Loucy (cell line): Measurements from ENCODE around the gene ITPKB.

Experiments
- H2AFZ ChIP-seq: fragments of 200-600 bp; sonication (generic); 2 replicates; pipeline ENCODE4 v1.6.0; 2016; ENCODE audit warnings: antibody characterized with exemption, mild to moderate bottlenecking, low read length, moderate library complexity
- H3F3A ChIP-seq: fragments of 200-600 bp; 2 replicates; pipeline ENCODE4 v1.6.0; 2016; ENCODE audit warnings: antibody characterized with exemption, low read depth, mild to moderate bottlenecking
- H3K27me3 ChIP-seq: fragments of 200-600 bp; sonication (generic); 2 replicates; pipeline ENCODE4 v1.6.1; 2014; ENCODE audit warnings: low read length, mild to moderate bottlenecking; ENCODE audit not compliant: insufficient read depth, poor library complexity, severe bottlenecking
- H3K36me3 ChIP-seq: fragments of 200-600 bp; sonication (generic); 2 replicates; pipeline ENCODE4 v1.6.1; 2016; ENCODE audit warnings: low read length; ENCODE audit not compliant: insufficient read depth
- H3K4me1 ChIP-seq: fragments of 200-600 bp; sonication (generic); 2 replicates; pipeline ENCODE4 v1.5.1; 2014; ENCODE audit warnings: low read length, mild to moderate bottlenecking; ENCODE audit not compliant: insufficient read depth, poor library complexity, severe bottlenecking
- H3K4me2 ChIP-seq: fragments of 200-600 bp; sonication (generic); 2 replicates; pipeline ENCODE4 v1.6.0; 2014; ENCODE audit warnings: antibody characterized with exemption, low read length, low read depth, mild to moderate bottlenecking; ENCODE audit not compliant: poor library complexity, severe bottlenecking
- H3K4me3 ChIP-seq: fragments of 200-600 bp; sonication (generic); 2 replicates; pipeline ENCODE4 v1.5.1; 2014; ENCODE audit warnings: low read length, mild to moderate bottlenecking, mixed read lengths; ENCODE audit not compliant: poor library complexity, severe bottlenecking
- H3K79me2 ChIP-seq: fragments of 200-600 bp; sonication (generic); 2 replicates; pipeline ENCODE4 v1.6.1; 2014; ENCODE audit warnings: low read length; ENCODE audit not compliant: insufficient read depth
- H3K9ac ChIP-seq: fragments of 200-600 bp; sonication (generic); 2 replicates; pipeline ENCODE4 v1.6.0; 2014; ENCODE audit warnings: mild to moderate bottlenecking, low read depth, low read length, moderate library complexity; ENCODE audit not compliant: poor library complexity, severe bottlenecking
- H3K9me2 ChIP-seq: fragments of 200-600 bp; sonication (generic); replicated peaks from 2 replicates; pipeline ENCODE4 v1.6.1; 2016; ENCODE audit warnings: low read depth, low read length, mixed read lengths
- H3K9me3 ChIP-seq: fragments of 200-600 bp; sonication (generic); 2 replicates; pipeline ENCODE4 v1.6.1; 2014; ENCODE audit warnings: mild to moderate bottlenecking, antibody characterized with exemption, low read length, low read depth; ENCODE audit not compliant: insufficient read depth
- H4K20me1 ChIP-seq: fragments of 200-600 bp; sonication (generic); 2 replicates; pipeline ENCODE4 v1.6.0; 2014; ENCODE audit warnings: antibody characterized with exemption, low read length, mild to moderate bottlenecking; ENCODE audit not compliant: insufficient read depth, poor library complexity, severe bottlenecking
- EZH2phosphoT487 ChIP-seq: fragments of 200-600 bp; IDR thresholded peaks from 2 replicates; pipeline ENCODE4 v1.6.1; 2018; ENCODE audit warnings: antibody characterized with exemption, mild to moderate bottlenecking, moderate library complexity, borderline replicate concordance
- TF ChIP-seq, protein P1 (sequence below): fragments of 200-600 bp; sonication (generic); conservative IDR thresholded peaks from 2 replicates; pipeline ENCODE4 v1.5.1; 2014; ENCODE audit warnings: mild to moderate bottlenecking, antibody characterized with exemption, low read length

Gene ITPKB

DNA sequence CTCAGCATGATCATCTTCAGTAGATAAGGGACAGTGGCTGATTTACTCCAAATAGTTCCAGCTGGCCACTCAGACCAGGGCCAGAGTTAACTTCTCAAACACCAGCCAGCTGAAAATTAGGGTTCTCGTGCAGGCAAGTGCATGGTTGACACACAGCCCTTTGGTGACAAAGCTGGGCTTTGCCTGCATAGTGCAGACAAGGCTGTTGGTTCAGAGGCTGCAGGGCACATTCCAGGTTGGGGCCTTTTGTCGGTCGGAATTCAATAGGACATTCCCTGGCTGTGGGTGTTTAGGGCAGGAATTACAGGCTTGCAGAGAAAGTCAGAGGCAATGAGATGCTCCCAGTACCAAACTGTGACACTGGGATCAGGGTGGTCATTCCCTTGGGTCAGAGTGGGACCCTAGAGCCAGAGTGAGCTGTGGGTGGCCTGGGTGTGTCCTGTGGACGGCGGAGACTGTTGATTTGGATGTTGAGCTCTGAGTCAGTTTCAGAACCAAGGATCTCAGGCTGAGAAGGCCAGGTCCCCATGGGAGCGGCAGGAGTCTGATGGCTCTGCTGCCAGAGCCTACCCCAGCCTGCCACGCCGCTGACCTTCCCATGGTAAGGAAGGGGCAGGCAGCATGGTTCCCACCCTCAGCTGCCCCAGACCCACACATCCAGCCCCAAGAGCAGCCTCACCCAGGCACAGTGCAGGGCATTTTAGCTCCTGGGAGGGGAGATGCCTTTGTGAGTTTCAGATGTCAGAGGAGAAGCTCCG lies 134.3 kb downstream of the ITPKB start:
- H3K4me1 ChIP-seq: peaks cover 7% of the 10 kb centered on the region
- no peaks in the 10 kb centered on the region for H3F3A ChIP-seq
- no peak overlapping the region for H3K9ac ChIP-seq
- H2AFZ ChIP-seq: no peak overlapping the region
- H3K9me3 ChIP-seq: no peaks in the 10 kb centered on the region
- H3K4me3 ChIP-seq: no peak overlapping the region
- H3K4me2 ChIP-seq: no peak overlapping the region
- H4K20me1 ChIP-seq: no peaks in the 10 kb centered on the region
- no peaks in the 10 kb centered on the region for H3K9me2 ChIP-seq
- H3K36me3 ChIP-seq: no peaks in the 10 kb centered on the region
- TF ChIP-seq, protein P1, sequence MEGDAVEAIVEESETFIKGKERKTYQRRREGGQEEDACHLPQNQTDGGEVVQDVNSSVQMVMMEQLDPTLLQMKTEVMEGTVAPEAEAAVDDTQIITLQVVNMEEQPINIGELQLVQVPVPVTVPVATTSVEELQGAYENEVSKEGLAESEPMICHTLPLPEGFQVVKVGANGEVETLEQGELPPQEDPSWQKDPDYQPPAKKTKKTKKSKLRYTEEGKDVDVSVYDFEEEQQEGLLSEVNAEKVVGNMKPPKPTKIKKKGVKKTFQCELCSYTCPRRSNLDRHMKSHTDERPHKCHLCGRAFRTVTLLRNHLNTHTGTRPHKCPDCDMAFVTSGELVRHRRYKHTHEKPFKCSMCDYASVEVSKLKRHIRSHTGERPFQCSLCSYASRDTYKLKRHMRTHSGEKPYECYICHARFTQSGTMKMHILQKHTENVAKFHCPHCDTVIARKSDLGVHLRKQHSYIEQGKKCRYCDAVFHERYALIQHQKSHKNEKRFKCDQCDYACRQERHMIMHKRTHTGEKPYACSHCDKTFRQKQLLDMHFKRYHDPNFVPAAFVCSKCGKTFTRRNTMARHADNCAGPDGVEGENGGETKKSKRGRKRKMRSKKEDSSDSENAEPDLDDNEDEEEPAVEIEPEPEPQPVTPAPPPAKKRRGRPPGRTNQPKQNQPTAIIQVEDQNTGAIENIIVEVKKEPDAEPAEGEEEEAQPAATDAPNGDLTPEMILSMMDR: no peak
- no peak for TF ChIP-seq EZH2phosphoT487
- H3K79me2 ChIP-seq: no peaks in the 10 kb centered on the region
- H3K27me3 ChIP-seq: no peaks in the 10 kb centered on the region

DNA sequence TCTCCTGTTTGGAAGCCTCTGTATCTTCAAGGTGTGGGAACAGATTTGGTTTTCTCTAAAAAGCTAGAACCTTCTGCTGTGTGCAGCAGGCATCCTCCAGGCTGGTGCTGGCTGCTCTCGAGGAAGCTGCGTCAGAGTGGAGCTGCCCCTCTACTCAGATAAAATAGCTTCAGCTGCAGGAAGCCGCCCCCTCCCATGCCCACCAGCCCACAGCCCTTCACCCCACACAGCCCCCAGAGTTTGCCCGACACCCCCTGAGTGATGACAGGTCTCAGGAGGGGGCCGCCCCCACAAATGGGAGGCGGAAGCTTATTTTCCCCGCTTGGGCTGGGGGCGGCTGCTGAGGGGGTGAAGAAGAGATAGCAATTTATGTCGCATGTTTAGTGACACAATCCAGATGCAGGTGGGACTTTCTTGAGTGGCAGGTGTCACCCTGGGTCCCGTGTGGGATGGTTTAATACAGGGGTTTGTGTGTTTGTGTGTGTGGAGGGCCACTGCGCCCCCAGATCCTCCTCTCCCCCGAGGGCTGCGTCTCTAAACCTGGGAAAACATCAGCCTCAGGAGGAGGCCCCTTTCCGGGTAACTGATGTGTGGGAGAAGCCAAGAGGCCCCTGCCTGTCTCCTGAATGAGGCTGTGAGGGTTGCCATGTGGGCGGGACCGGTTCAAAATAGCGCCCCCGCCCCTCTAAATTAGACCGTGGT lies 135.1 kb downstream of the ITPKB start:
- Histone ChIP-seq H4K20me1 (no peaks in the 10 kb centered on the region), H3K4me1 (peaks cover 2% of the 10 kb centered on the region), H2AFZ (no peak overlapping the region), H3K4me3 (no peak overlapping the region), H3K9ac (no peak overlapping the region), H3K4me2 (no peak overlapping the region), H3K9me3 (no peaks in the 10 kb centered on the region), H3K36me3 (no peaks in the 10 kb centered on the region), H3F3A (no peaks in the 10 kb centered on the region), H3K9me2 (no peaks in the 10 kb centered on the region), H3K79me2 (no peaks in the 10 kb centered on the region), H3K27me3 (no peaks in the 10 kb centered on the region)
- TF ChIP-seq, protein P1: no peak

DNA sequence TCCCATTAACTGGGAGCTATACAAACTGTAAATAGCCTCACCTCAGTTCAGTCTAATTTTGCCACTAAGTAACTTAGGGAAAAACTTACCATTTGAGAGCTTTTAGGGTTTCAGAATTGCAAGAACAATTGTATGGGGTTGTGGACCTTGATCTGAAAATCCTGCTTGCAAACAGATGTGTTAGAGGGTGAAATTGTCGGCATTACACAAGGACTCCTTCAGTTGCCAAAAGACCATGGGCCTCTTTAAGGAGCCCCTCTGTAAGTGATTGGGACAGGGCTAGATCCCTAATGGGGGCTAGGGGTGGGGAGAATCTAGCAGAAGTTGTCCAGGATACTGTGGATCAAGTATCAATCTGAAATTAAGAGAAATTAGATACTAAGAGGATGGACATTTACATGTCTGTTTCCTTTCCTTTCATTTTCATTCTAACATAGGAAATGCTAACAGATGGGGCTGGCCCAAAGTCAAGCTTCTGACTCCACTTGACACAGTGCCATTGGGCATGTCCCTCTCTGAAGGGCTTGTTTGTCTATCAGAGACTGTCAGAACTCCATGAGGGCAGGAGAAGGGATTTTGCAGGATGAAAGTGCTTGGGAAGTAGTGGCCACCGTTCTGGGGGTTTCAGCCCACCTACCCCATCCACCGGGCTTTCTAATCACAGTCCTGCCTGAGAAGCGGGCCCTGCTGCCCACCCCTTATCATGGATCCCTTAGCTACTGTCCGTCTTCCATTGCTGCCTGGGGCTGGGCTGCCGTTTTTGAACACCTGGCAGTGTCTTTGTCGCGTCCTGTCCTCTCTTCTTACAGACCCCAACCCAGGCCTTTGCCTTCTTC lies 135.8 kb downstream of the ITPKB start:
- Histone ChIP-seq H2AFZ (peak overlapping the region; percentile 31; the same call in 1 of the 2 replicates), H3K4me3 (no peak overlapping the region), H3K4me1 (no peaks in the 10 kb centered on the region), H3K36me3 (no peaks in the 10 kb centered on the region), H3K9me2 (no peaks in the 10 kb centered on the region), H3K9me3 (no peaks in the 10 kb centered on the region), H3K9ac (peak overlapping the region; percentile 4), H3F3A (no peaks in the 10 kb centered on the region), H3K79me2 (no peaks in the 10 kb centered on the region), H4K20me1 (no peaks in the 10 kb centered on the region), H3K4me2 (no peak overlapping the region), H3K27me3 (no peaks in the 10 kb centered on the region)
- no peak for TF ChIP-seq EZH2phosphoT487
- TF ChIP-seq, protein P1: no peak
